HG03439 (cell line): ENCODE data around the gene SCYGR7.
"Not testable (repeated sequence)": the region's sequence is repeated elsewhere in the genome, so short reads cannot be mapped to it uniquely, and the experiment has no call there.

Experiments
- ATAC-seq: cut with Tn5 transposase; IDR thresholded peaks from one replicate; pipeline ENCODE4 v1.9.1; 2021; ENCODE audit warnings: mild to moderate bottlenecking, moderate library complexity; ENCODE audit not compliant: unreplicated experiment

Gene SCYGR7

DNA sequence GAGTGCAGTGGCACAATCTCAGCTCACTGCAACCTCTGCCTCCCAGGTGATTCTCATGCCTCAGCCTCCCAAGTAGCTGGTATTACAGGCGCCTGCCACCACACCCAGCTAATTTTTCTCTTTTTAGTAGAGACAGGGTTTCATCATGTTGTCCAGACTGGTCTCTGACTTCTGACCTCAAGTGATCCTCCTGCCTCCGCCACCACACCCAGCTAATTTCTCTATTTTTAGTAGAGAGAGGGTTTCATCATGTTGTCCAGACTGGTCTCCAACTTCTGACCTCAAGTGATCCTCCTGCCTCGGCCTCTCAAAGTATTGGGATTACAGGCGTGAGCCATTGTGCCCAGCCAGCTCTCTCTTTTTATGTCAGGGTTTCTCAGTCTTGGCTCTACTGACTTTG lies 28.1 kb downstream of the SCYGR7 start:
- ATAC-seq, result not testable (repeated sequence)

- no peak for ATAC-seq
Measured at GRCh38 chr2:227759411-227760118, 31.4 kb downstream of the SCYGR7 start.

GRCh38 chr2:227761740-227762476 lies 33.8 kb downstream of the SCYGR7 start:
- no peak for ATAC-seq

- peak; percentile 15 for ATAC-seq
Measured at GRCh38 chr2:227765788-227766372, 37.7 kb downstream of the SCYGR7 start.

DNA sequence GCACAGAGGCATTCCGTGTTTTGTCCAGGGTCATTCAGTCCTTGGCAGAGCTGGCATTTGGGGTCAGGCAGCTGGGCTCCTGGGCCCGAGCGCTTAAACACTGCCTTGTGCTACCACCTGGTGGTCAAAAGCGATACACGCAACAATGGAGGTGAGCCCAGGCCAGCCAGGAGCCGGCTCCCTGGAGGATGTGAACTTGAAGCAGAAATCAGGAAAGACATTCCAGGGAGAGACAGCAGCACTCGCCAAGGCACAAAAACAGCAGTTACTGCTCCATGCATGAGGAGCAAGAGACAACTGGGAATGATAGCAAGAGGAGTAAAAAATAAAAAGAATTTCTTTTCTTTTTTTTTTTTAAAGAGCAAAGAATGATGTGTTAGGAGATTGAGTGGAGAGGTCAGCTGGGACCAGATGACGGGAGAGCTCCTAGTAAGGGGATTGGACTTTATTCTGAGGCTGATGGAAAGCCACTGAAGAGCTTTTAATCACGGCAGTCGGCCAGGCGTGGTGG lies 38.3 kb downstream of the SCYGR7 start:
- peak; percentile 99 for ATAC-seq

- ATAC-seq, result no peak
Measured at GRCh38 chr2:227767830-227768229, 39.7 kb downstream of the SCYGR7 start.

DNA sequence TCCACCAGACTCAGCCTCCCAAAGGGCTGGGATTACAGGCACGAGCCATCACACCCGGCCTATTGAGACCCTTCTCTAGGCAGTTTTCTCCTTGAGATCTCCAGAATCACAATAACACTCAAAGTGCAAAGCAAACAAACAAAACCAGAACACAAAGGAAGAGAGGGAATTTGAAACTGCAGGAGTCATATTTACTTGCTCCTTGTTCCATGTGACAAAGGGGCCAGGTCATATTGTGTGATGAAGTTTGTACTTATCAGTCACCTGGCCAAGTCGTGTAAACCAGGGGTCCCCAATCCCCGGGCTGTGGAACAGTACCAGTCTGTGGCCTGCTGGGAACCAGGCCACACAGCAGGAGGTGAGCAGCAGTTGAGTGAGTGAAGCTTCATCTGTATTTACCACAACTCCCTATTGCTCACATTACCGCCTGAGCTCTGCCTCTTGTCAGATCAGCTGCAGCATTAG lies 44.1 kb downstream of the SCYGR7 start:
- no peak for ATAC-seq

DNA sequence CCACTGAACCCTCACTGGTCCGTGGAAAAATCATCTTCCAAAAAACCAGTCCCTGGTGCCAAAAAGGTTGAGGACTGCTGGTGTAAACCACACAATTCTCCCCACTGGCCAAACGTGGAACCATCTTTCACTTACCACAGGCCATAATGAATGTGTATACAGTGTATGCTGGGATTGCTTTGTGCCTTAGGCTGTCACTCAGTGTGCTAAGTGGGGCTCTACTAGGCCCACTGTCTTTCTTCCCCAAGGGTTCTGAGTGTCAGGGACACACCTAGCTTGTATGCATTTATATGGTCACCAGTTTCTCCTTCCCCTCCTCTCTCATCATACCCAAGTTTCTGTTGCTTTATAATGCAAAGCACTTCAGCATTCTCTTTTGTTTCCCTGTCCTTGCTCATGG lies 44.8 kb downstream of the SCYGR7 start:
- ATAC-seq, result no peak

DNA sequence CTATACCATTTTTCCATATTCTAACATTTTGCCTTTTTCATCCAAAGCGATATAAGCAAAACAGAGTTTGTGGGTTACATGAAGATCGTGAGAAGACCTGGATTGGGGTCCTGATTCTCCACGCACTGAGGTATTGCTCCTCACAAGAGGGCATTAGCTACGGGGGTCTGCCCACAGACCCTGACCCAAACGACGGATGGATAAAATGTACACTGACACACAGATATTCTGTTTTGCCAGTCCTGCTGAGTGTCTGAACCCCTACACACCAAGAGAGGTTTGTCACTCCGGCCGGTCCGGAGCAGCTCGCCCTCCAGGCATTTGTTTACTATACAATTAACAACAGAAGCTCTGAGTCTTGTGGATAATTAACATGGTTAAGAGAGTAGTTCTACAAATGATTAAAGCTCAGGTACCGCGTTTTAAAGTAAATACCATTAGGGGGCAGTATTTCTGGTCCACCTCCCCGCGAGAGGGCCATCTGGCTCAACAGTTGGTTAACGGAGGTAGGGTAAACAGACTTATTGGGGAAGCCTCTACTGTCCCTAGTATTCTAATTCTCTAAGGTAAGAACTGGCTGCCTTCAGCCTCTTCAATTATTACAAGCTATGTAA lies 46.0 kb downstream of the SCYGR7 start:
- no peak for ATAC-seq

- ATAC-seq, result no peak
Measured at GRCh38 chr2:227774895-227775842, 47.0 kb downstream of the SCYGR7 start.
